Hypothalamus (tissue), 51 donors: ENCODE data around the gene ADAMTS3.
A peak's percentile ranks its signal among the peaks of the same experiment; 100 is the strongest.

Source experiments
- DNase-seq, 51 donors: peaks; one replicate each; lab custom pipeline; 2025; lab: John Stamatoyannopoulos, UW

Gene ADAMTS3

GRCh38 chr4:72305620-72306019, 263.4 kb downstream of the ADAMTS3 start:
- DNase-seq, result no peak

DNA sequence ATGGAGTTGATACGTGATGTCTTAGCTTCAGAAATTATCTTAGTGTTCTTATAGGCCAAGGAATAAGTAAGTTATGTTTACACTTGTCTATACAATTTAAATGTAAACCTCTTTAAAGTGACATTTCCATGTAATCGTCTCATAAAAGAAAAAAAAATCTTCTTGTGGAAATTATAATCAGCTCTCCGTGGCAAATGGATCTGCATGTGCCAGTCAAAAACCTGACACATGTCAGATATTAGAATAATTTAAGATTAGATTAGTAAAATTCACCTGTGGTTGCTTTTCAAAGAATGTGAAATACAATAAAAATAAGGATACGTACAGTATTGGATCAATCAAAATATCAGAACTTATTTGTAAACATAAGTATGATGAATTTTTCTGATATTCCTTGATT, 263.9 kb downstream of the ADAMTS3 start:
- DNase-seq, result no peak

GRCh38 chr4:72302981-72303704, 265.9 kb downstream of the ADAMTS3 start:
- DNase-seq, result peak in 17 of 51 donors; percentile 1 to 28 (median 8)

DNA sequence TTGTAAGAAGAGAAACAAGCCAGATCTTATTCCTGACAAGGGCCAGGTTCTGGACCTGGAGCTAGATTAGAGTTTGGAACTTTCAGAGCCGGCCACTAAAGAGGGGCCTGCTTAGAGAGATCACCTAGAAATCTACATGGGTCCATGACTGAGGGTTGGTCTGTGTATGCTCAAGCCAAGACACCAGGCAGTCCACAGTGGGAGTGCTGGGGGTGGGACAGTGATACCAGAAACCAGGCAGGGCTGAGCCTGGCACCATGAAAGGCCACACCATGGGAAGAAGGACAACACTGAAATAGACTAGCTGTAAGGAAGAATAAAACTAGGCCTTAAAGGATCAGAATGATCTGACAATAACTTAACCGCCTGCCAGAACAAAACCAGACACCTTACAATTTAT, 267.3 kb downstream of the ADAMTS3 start:
- DNase-seq, result no peak

GRCh38 chr4:72300126-72300525, 268.9 kb downstream of the ADAMTS3 start:
- no peak for DNase-seq

DNA sequence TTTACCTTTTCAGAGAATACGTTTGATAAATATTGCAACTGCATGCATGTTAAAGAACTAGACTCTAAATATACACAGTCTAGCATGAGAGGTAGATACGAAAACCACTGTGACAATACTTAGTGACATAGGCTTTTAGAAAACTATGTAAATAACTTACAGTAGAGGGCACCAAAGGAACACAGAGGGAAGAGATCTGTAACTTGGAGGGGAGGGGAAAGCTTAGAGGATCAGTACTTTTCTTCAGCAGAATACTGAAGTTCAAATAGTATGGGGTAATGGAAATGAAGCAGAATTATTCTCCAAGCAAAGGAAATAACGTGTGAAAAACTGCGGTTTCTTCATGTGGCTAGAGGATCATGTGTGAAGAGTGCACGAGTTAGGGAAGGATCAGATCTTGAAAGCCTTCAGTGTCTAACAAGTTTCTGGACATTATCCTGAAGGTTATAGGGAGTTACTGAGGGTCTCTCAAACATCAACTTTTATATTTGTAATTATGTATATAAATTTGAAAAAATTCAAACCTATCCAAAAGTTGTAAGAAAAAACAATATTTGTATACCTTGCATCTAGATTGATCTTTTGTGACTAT, 273.0 kb downstream of the ADAMTS3 start:
- peak in 1 of 51 donors; percentile 24 for DNase-seq

- DNase-seq, result no peak
Measured at GRCh38 chr4:72290737-72291136, 278.3 kb downstream of the ADAMTS3 start.

- DNase-seq, result no peak
Measured at GRCh38 chr4:72286910-72287309, 282.1 kb downstream of the ADAMTS3 start.

DNA sequence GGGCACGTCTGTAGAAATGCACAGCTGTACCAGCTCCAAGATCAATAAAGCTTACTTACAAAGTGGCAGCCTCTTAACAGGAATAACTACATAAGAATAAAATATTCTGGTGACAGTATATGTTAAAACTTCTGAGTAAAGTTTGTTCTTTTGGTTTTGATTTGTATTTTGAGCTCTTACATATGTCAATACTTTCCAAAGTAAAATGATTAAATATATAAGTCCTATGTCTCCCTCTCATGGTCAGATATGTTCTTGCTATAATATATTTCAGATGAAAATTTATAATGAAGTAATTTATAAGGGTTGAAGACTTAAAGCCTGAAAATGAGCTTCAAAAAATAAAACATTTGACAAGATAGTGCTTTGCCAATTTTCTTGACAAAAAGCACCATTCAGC, 282.8 kb downstream of the ADAMTS3 start:
- DNase-seq, result no peak

DNA sequence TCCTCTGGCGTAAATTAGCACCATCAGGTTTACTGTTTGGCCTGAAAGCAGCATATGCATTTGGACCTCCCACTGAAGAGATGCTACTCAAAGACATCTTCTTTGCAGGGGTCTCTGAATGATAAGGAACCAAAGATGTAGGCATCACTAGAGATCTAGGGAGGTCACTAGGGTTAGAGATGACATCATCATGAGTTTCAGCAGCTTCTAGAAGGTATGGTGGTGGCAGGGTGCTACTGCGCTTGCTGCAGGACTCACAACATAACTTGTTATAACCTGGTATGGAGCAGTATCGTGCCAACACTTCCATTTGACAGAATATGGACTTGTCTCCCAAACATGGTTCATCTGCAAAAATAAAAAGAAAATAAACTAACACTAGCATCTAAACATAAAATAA, 285.7 kb downstream of the ADAMTS3 start:
- no peak for DNase-seq

GRCh38 chr4:72280252-72280651, 288.8 kb downstream of the ADAMTS3 start:
- DNase-seq, result no peak

DNA sequence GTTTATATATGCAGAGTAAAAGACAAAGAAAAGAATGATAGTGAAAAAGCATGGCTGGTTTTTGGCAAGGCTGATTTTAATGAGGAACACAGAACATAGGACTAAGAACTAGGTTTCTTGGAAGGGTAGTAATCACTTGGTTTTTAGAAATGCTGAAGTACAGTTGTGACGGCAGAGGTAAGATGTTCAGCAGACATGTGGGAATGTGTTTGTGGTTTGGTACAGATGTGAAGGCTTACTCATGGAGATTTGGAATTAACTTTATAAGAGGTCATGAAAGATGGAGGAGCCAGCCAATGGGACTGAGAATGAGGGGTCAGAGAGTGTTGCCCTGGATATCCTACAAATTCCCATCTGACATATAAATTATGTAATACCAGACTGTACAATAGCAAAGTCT, 293.6 kb downstream of the ADAMTS3 start:
- no peak for DNase-seq

DNA sequence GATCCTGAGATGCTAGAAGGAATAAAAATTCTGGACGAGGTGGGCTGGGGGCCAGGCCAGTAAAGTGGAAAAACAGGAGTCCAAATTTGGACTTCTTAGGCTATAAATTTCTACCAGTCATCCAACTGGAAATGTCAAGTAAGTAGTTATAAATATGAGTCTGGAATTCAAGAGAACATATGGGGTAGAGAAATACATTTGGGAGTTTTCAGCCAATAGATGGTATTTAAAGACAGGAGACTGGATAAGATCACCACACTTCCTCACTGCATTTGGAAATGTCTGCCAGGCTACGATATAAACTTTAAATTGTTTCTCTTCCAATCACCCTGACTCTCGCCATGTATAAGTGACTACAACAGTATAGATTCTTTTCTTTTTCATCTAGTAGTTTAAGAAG, 294.8 kb downstream of the ADAMTS3 start:
- no peak for DNase-seq

- no peak for DNase-seq
Measured at GRCh38 chr4:72255269-72255668, 313.8 kb downstream of the ADAMTS3 start.

DNA sequence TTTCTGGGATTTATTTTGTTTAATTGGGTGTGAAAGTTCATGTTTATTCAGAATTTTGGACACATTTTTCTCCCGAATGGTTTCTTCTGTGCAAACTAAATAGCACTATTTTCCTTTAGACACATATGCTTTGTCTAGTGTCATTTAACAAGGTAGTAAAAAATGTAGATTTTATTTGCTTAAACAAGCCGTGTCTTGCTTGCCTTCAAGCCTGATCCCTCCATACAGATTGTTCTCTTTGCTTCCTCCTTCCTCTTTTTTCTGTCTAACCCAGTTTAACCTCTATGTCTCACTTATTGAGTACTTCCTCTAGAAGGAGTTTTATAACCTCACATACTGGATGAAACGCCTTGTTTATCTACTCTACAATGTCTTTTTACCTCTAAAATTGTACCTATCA, 325.4 kb downstream of the ADAMTS3 start:
- no peak for DNase-seq

GRCh38 chr4:72239487-72240116, 329.4 kb downstream of the ADAMTS3 start:
- no peak for DNase-seq
